WTC11 (cell line): ENCODE measurements around the gene CD19. TPM values are rescaled to one million over a fixed set of nuclear protein-coding genes. Genes with fewer than 3 reads are reported as not detected.

Experiments
- ATAC-seq: fragments of 200-7000 bp; cut with Tn5 transposase; 2 replicates; pipeline ENCODE4 v1.10.0; 2021; ENCODE audit warnings: mild to moderate bottlenecking, moderate library complexity
- CTCF ChIA-PET: fragments of 300-600 bp; sonication (Branson Sonifier 250); formaldehyde crosslinking; loops from one replicate; lab custom pipeline; 2021; ENCODE audit warnings: antibody characterized with exemption; lab: Charles Lee
- POLR2A ChIA-PET: fragments of 350-600 bp; sonication (Branson Sonifier 250); formaldehyde crosslinking; loops from one replicate; lab custom pipeline; 2021; ENCODE audit warnings: antibody characterized with exemption; lab: Charles Lee
- DNase-seq: peaks from one replicate; pipeline ENCODE4 v3.0.0; 2021; ENCODE audit warnings: low spot score
- H3K27ac Mint-ChIP-seq: 2 replicates; pipeline ENCODE4 v1.8.0; 2021; ENCODE audit warnings: mixed read lengths
- H3K27me3 Mint-ChIP-seq: 2 replicates; pipeline ENCODE4 v1.8.0; 2021; ENCODE audit warnings: low read depth, mild to moderate bottlenecking, moderate library complexity, mixed read lengths
- H3K36me3 Mint-ChIP-seq: 2 replicates; pipeline ENCODE4 v1.8.0; 2021; ENCODE audit warnings: mixed read lengths
- H3K4me1 Mint-ChIP-seq: 2 replicates; pipeline ENCODE4 v1.8.0; 2022; ENCODE audit warnings: mixed read lengths
- H3K4me3 Mint-ChIP-seq: 2 replicates; pipeline ENCODE4 v1.8.0; 2021; ENCODE audit warnings: mild to moderate bottlenecking, moderate library complexity, mixed read lengths
- H3K9me3 Mint-ChIP-seq: 2 replicates; pipeline ENCODE4 v1.8.0; 2021; ENCODE audit warnings: mixed read lengths
- ATF1 ChIP-seq: sonication (generic); formaldehyde crosslinking; IDR thresholded peaks from 2 replicates; pipeline ENCODE4 v1.8.1; 2023; ENCODE audit warnings: mild to moderate bottlenecking, moderate library complexity, missing genetic modification reagents
- ATF3 ChIP-seq: sonication (generic); formaldehyde crosslinking; conservative IDR thresholded peaks from 2 replicates; pipeline ENCODE4 v1.8.1; 2022; ENCODE audit warnings: mild to moderate bottlenecking, missing genetic modification reagents
- CTCF ChIP-seq: fragments of 200-600 bp; IDR thresholded peaks from 2 replicates; pipeline ENCODE4 v1.8.0; 2022; ENCODE audit warnings: antibody characterized with exemption
- E2F1 ChIP-seq: sonication (generic); formaldehyde crosslinking; IDR thresholded peaks from 2 replicates; pipeline ENCODE4 v1.8.0; 2022; ENCODE audit warnings: mild to moderate bottlenecking, missing genetic modification reagents
- EMX1 ChIP-seq: fragments of 250-450 bp; sonication (Bioruptor Pico); IDR thresholded peaks from 2 replicates; pipeline ENCODE4 v1.8.0; 2021; ENCODE audit warnings: mild to moderate bottlenecking
- ERG ChIP-seq: fragments of 250-450 bp; sonication (Bioruptor Pico); IDR thresholded peaks from 2 replicates; pipeline ENCODE4 v1.8.0; 2021; ENCODE audit warnings: mild to moderate bottlenecking
- FOXK1 ChIP-seq: sonication (generic); formaldehyde crosslinking; IDR thresholded peaks from 2 replicates; pipeline ENCODE4 v1.8.0; 2022; ENCODE audit warnings: mild to moderate bottlenecking, moderate library complexity, missing genetic modification reagents
- GABPB1 ChIP-seq: sonication (generic); formaldehyde crosslinking; IDR thresholded peaks from 2 replicates; pipeline ENCODE4 v1.8.1; 2023; ENCODE audit warnings: mild to moderate bottlenecking, missing genetic modification reagents
- HMGA2 ChIP-seq: fragments of 250-450 bp; sonication (Bioruptor Pico); IDR thresholded peaks from 2 replicates; pipeline ENCODE4 v1.4.0; 2021; ENCODE audit warnings: mild to moderate bottlenecking, moderate library complexity
- KAT7 ChIP-seq: sonication (generic); formaldehyde crosslinking; IDR thresholded peaks from 2 replicates; pipeline ENCODE4 v1.8.1; 2023; ENCODE audit warnings: missing genetic modification reagents, mild to moderate bottlenecking, borderline replicate concordance
- MAX ChIP-seq: sonication (generic); formaldehyde crosslinking; IDR thresholded peaks from 2 replicates; pipeline ENCODE4 v1.8.0; 2022; ENCODE audit warnings: mild to moderate bottlenecking, missing genetic modification reagents
- MYBL2 ChIP-seq: sonication (generic); formaldehyde crosslinking; IDR thresholded peaks from 2 replicates; pipeline ENCODE4 v1.8.1; 2023; ENCODE audit warnings: mild to moderate bottlenecking, moderate library complexity, missing genetic modification reagents
- NR2C2 ChIP-seq: sonication (generic); formaldehyde crosslinking; IDR thresholded peaks from 2 replicates; pipeline ENCODE4 v1.8.0; 2022; ENCODE audit warnings: mild to moderate bottlenecking, missing genetic modification reagents
- RELA ChIP-seq: sonication (generic); formaldehyde crosslinking; IDR thresholded peaks from 2 replicates; pipeline ENCODE4 v1.8.1; 2022; ENCODE audit warnings: missing genetic modification reagents, mild to moderate bottlenecking, borderline replicate concordance
- SMAD3 ChIP-seq: sonication (generic); formaldehyde crosslinking; IDR thresholded peaks from 2 replicates; pipeline ENCODE4 v1.8.0; 2022; ENCODE audit warnings: missing genetic modification reagents, mild to moderate bottlenecking, borderline replicate concordance
- SOX15 ChIP-seq: fragments of 250-450 bp; sonication (Bioruptor Pico); IDR thresholded peaks from 2 replicates; pipeline ENCODE4 v1.9.0; 2021; ENCODE audit warnings: mild to moderate bottlenecking
- TP53 ChIP-seq: sonication (generic); formaldehyde crosslinking; IDR thresholded peaks from 2 replicates; pipeline ENCODE4 v1.8.1; 2023; ENCODE audit warnings: mild to moderate bottlenecking, missing genetic modification reagents
- ZBTB21 ChIP-seq: sonication (generic); formaldehyde crosslinking; IDR thresholded peaks from 2 replicates; pipeline ENCODE4 v1.8.1; 2023; ENCODE audit warnings: mild to moderate bottlenecking, missing genetic modification reagents, borderline replicate concordance
- ZBTB43 ChIP-seq: sonication (generic); formaldehyde crosslinking; IDR thresholded peaks from 2 replicates; pipeline ENCODE4 v1.8.1; 2023; ENCODE audit warnings: mild to moderate bottlenecking, missing genetic modification reagents
- ZNF121 ChIP-seq: sonication (generic); formaldehyde crosslinking; IDR thresholded peaks from 2 replicates; pipeline ENCODE4 v1.8.0; 2023; ENCODE audit warnings: missing genetic modification reagents
- ZNF281 ChIP-seq: sonication (generic); formaldehyde crosslinking; IDR thresholded peaks from 2 replicates; pipeline ENCODE4 v1.8.0; 2023; ENCODE audit warnings: mild to moderate bottlenecking, missing genetic modification reagents
- ZNF512 ChIP-seq: sonication (generic); formaldehyde crosslinking; IDR thresholded peaks from 2 replicates; pipeline ENCODE4 v1.8.1; 2022; ENCODE audit warnings: missing genetic modification reagents, borderline replicate concordance
- total RNA-seq: library from RNA; stranded (reverse); gene quantifications from 3 replicates; pipeline ENCODE4 v1.2.3, GENCODE V29; 2021

The CD19 gene
- total RNA-seq, 1 experiment from 2014 or later = 0.90 TPM

GRCh38 chr16:28943281-28943680, 11.5 kb downstream of the CD19 start (continued):
- no peak for TF ChIP-seq RELA (CRISPR knock-in tag)
- no peak for TF ChIP-seq ZNF512 (CRISPR knock-in tag)

GRCh38 chr16:28946681-28947080, 14.9 kb downstream of the CD19 start:
- no peak overlapping the region for H3K4me3 Mint-ChIP-seq
- ChIA-PET POLR2A (no interaction called here), CTCF (interaction anchor here (3.0 kb wide), 1 partner anchor 10 kb away, joined by 37 read pairs; no protein-coding TSS in a partner anchor)

GRCh38 chr16:28950648-28951409, 19.1 kb downstream of the CD19 start, which contains the start of gene NFATC2IP:
Gene NFATC2IP (plus strand): TSS chr16:28950937. CDS start chr16:28951012, 75 bp downstream.
- Mint-ChIP-seq H3K36me3 (peaks cover 38% of the 10 kb centered on the region), H3K4me1 (peaks cover 12% of the 10 kb centered on the region), H3K4me3 (peak within 1 kb of the TSS; percentile 94), H3K27ac (peak within 1 kb of the TSS; percentile 96), H3K9me3 (no peaks in the 10 kb centered on the region), H3K27me3 (peaks cover 2% of the 10 kb centered on the region; the same call in 1 of the 2 replicates)
- ChIA-PET CTCF (interaction anchor here (0.6 to 2.3 kb wide), 12 partner anchors 10 to 907 kb away, joined by 3 to 12 read pairs (median 4); partner anchors contain the start of genes SPNS1 and TUFM), POLR2A (interaction anchor here (1.0 kb wide), 1 partner anchor 88 kb away, joined by 3 read pairs; no protein-coding TSS in a partner anchor)
- DNase-seq (peak; percentile 99), ATAC-seq (peak; percentile 98)
- TF ChIP-seq HMGA2 (CRISPR knock-in tag) = no peak
- TF ChIP-seq SMAD3 (CRISPR knock-in tag) = no peak
- no peak for TF ChIP-seq MYBL2 (CRISPR knock-in tag)
- no peak for TF ChIP-seq ATF1 (CRISPR knock-in tag)
- no peak for TF ChIP-seq ZNF121 (CRISPR knock-in tag)
- no peak for TF ChIP-seq ERG (CRISPR knock-in tag)
- TF ChIP-seq E2F1 (CRISPR knock-in tag) = no peak
- TF ChIP-seq MAX (CRISPR knock-in tag) = peak; percentile 52
- TF ChIP-seq ZNF281 (CRISPR knock-in tag) = no peak
- peak; percentile 53; the same call in 1 of the 2 replicates for TF ChIP-seq FOXK1 (CRISPR knock-in tag)
- TF ChIP-seq ZBTB43 (CRISPR knock-in tag) = no peak
- no peak for TF ChIP-seq CTCF
- no peak for TF ChIP-seq EMX1 (CRISPR knock-in tag)
- no peak for TF ChIP-seq NR2C2 (CRISPR knock-in tag)
- TF ChIP-seq ATF3 = no peak
- TF ChIP-seq SOX15 (CRISPR knock-in tag) = no peak
- 0 out of 2 replicates have a peak, but pooled peaks have one; percentile 42 for TF ChIP-seq TP53 (CRISPR knock-in tag)

More at GRCh38 chr16:28946681-28947080, 14.9 kb downstream of the CD19 start:
- peaks cover 11% of the 10 kb centered on the region for H3K4me1 Mint-ChIP-seq
- peaks cover 2% of the 10 kb centered on the region; the same call in 1 of the 2 replicates for H3K27me3 Mint-ChIP-seq
- no peak overlapping the region for H3K27ac Mint-ChIP-seq
- no peak for TF ChIP-seq TP53 (CRISPR knock-in tag)
- TF ChIP-seq ZBTB21 (CRISPR knock-in tag) = no peak
- TF ChIP-seq KAT7 = no peak
- no peak for TF ChIP-seq GABPB1 (CRISPR knock-in tag)
- peak; percentile 92 for TF ChIP-seq ZNF121 (CRISPR knock-in tag)
- H3K9me3 Mint-ChIP-seq = no peaks in the 10 kb centered on the region
- DNase-seq = no peak
- peaks cover 3% of the 10 kb centered on the region; the same call in 1 of the 2 replicates for H3K36me3 Mint-ChIP-seq
- ATAC-seq = no peak
